ENCODE measurements around the gene HDAC9.

- no peak for TF ChIP-seq CTCF (IDR thresholded peaks at IDR 0.05)
- TF ChIP-seq POLR2A (IDR thresholded peaks at IDR 0.05), result no peak
These were observed 348.4 kb downstream of the HDAC9 start for GRCh38 chr7:18843979-18844378.

Measured in adrenal gland (tissue), 5 donors.